Measurements from ENCODE around the gene PCNX4.

The PCNX4 gene

GRCh38 chr14:60212503-60213371 lies 121.0 kb downstream of the PCNX4 start:
- Histone ChIP-seq H3K27me3 (ENCODE audit: insufficient read depth, low read length) (no peaks in the 10 kb centered on the region), H3K27ac (ENCODE audit: low read length) (no peak overlapping the region), H3K4me3 (ENCODE audit: low read length) (no peak overlapping the region), H3K36me3 (ENCODE audit: insufficient read depth, low read depth, low read length) (no peaks in the 10 kb centered on the region), H3K4me1 (ENCODE audit: insufficient read depth, low read length) (peaks cover 10% of the 10 kb centered on the region; the same call in 1 of the 2 replicates), H3K9ac (ENCODE audit: low read depth, low read length) (no peak overlapping the region), H3K9me3 (ENCODE audit: insufficient read depth, low read depth, low read length) (no peaks in the 10 kb centered on the region)

- Histone ChIP-seq H3K4me3 (ENCODE audit: low read length) (no peak overlapping the region), H3K27ac (ENCODE audit: low read length) (no peak overlapping the region), H3K27me3 (ENCODE audit: insufficient read depth, low read length) (no peaks in the 10 kb centered on the region), H3K9me3 (ENCODE audit: insufficient read depth, low read depth, low read length) (no peaks in the 10 kb centered on the region), H3K4me1 (ENCODE audit: insufficient read depth, low read length) (peaks cover 10% of the 10 kb centered on the region; the same call in 1 of the 2 replicates), H3K9ac (ENCODE audit: low read depth, low read length) (no peak overlapping the region), H3K36me3 (ENCODE audit: insufficient read depth, low read depth, low read length) (no peaks in the 10 kb centered on the region)
Measured at GRCh38 chr14:60214003-60214402, 122.3 kb downstream of the PCNX4 start.

GRCh38 chr14:60214415-60215126 lies 122.8 kb downstream of the PCNX4 start:
- Histone ChIP-seq H3K27me3 (ENCODE audit: insufficient read depth, low read length) (no peaks in the 10 kb centered on the region), H3K4me1 (ENCODE audit: insufficient read depth, low read length) (peaks cover 10% of the 10 kb centered on the region; the same call in 1 of the 2 replicates), H3K36me3 (ENCODE audit: insufficient read depth, low read depth, low read length) (no peaks in the 10 kb centered on the region), H3K9me3 (ENCODE audit: insufficient read depth, low read depth, low read length) (no peaks in the 10 kb centered on the region), H3K27ac (ENCODE audit: low read length) (no peak overlapping the region), H3K4me3 (ENCODE audit: low read length) (no peak overlapping the region), H3K9ac (ENCODE audit: low read depth, low read length) (no peak overlapping the region)

- Histone ChIP-seq H3K27me3 (ENCODE audit: insufficient read depth, low read length) (no peaks in the 10 kb centered on the region), H3K4me3 (ENCODE audit: low read length) (no peak overlapping the region), H3K27ac (ENCODE audit: low read length) (no peak overlapping the region), H3K4me1 (ENCODE audit: insufficient read depth, low read length) (peaks cover 10% of the 10 kb centered on the region; the same call in 1 of the 2 replicates), H3K9me3 (ENCODE audit: insufficient read depth, low read depth, low read length) (no peaks in the 10 kb centered on the region), H3K9ac (ENCODE audit: low read depth, low read length) (no peak overlapping the region), H3K36me3 (ENCODE audit: insufficient read depth, low read depth, low read length) (no peaks in the 10 kb centered on the region)
Measured at GRCh38 chr14:60215127-60215444, 123.4 kb downstream of the PCNX4 start.

GRCh38 chr14:60215520-60216420 lies 124.0 kb downstream of the PCNX4 start:
- Histone ChIP-seq H3K4me3 (ENCODE audit: low read length) (no peak overlapping the region), H3K27me3 (ENCODE audit: insufficient read depth, low read length) (no peaks in the 10 kb centered on the region), H3K9me3 (ENCODE audit: insufficient read depth, low read depth, low read length) (no peaks in the 10 kb centered on the region), H3K36me3 (ENCODE audit: insufficient read depth, low read depth, low read length) (no peaks in the 10 kb centered on the region), H3K9ac (ENCODE audit: low read depth, low read length) (no peak overlapping the region), H3K4me1 (ENCODE audit: insufficient read depth, low read length) (peaks cover 10% of the 10 kb centered on the region; the same call in 1 of the 2 replicates), H3K27ac (ENCODE audit: low read length) (no peak overlapping the region)

- no peak overlapping the region for H3K4me3 ChIP-seq (ENCODE audit: low read length)
- no peaks in the 10 kb centered on the region for H3K4me1 ChIP-seq (ENCODE audit: insufficient read depth, low read length)
- H3K27ac ChIP-seq (ENCODE audit: low read length): no peak overlapping the region
Measured at GRCh38 chr14:60217713-60218112, 126.0 kb downstream of the PCNX4 start.

More at GRCh38 chr14:60217713-60218112, 126.0 kb downstream of the PCNX4 start:
- no peaks in the 10 kb centered on the region for H3K9me3 ChIP-seq (ENCODE audit: insufficient read depth, low read depth, low read length)
- no peak overlapping the region for H3K9ac ChIP-seq (ENCODE audit: low read depth, low read length)
- H3K27me3 ChIP-seq (ENCODE audit: insufficient read depth, low read length): no peaks in the 10 kb centered on the region
- H3K36me3 ChIP-seq (ENCODE audit: insufficient read depth, low read depth, low read length): no peaks in the 10 kb centered on the region

Data from iPS-20b (cell line).